HG02678 (cell line): Measurements from ENCODE around the gene RWDD2A.

ENCODE experiments used
- ATAC-seq: cut with Tn5 transposase; IDR thresholded peaks from one replicate; pipeline ENCODE4 v1.9.1; 2021; ENCODE audit warnings: mild to moderate bottlenecking, moderate library complexity; ENCODE audit not compliant: unreplicated experiment

Gene RWDD2A

DNA sequence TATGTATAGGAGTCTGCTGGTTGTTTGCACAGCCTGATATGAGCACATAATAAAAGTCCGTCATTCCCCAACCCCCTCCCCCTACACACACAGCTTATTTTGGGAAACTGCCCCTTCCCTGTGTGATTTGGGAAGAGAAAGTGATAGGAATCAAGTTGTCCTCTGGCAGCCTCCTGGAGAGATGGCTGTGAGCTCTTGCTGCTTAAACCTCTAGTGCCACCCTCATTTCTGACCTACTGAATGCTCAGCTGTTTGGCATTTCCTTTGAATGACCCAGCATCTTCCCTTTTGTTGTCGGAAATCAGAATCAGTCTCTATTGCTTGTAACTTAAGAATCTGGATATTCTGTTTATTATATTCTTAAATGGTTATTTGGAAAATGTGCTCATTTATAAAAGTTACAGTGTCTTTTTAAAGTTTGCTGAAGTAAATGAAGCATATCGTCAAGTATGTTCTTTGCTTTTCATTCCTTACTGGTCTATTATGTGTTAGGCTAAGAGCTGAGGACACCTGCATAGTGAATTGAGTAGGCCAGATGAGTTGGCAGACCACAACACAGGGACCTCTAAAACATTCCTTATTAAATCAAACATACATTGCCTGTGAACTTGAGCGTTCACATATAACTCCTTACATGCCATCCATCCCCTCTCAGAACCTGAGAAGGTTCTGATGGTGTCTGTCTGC, 5.5 kb downstream of the RWDD2A start:
- ATAC-seq, result no peak

DNA sequence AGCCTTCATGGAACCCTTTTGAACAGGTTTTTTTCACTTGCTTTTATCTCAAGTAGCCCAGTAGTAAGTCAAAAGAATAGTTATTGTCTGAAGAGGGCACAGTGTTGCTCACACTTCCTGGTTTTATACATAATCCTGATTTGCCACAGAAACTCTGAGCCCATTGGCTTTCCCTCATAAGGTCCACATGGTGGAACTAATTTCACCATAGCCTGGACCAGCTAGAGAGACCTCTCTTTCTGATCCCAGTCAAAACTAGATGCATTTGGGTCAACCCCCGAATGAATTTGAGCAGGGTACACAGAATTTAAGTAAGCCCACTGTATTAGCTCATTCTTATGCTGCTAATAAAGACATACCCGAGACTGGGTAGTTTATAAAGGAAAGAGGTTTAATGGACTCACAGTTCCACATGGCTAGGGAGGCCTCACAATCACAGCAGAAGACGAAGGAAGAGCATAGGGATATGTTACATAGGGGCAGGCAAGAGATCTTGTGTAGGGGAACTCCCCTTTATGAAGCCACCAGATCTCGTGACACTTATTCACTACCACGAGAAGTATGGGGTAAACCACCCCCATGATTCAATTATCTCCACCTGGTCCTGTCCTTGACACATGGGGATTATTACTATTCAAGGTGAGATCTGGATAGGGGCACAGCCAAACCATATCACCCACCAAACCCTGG, 6.2 kb downstream of the RWDD2A start:
- ATAC-seq, result peak; percentile 65

DNA sequence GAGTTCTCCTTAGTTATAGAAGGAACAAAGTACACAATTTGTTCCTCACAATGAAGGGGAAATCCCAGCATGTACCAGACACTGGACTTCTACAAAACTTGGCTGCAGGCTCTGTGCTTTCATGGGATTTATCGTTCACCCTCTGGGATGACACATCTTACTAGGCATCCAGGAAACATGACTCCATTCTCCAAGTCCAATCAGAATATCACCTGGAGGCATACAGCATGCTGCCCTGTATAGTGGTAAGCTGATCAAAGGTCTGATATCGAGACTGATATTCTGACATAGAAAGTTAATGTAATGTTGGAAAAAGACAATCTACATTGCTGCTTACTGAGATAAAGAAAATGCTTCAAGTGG, 6.7 kb downstream of the RWDD2A start:
- no peak for ATAC-seq

DNA sequence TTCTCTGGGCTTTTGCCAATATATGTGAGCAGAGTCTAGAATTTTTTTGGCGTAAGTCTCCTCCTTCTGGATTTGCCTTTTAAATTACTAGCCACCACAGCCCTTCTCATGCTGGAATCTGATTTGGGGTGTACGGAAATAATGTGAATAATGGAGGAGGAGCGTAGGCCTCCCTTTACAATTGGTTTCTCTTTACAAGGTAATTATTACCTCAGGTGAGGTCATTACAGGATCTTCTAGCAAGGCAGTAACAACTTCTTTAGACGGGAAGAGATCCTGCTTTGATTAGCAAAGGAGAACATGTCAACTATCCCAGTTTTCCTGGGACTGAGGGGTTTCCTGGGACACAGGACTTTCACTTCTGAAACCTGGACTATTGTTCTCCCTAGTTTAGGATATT, 8.9 kb downstream of the RWDD2A start:
- ATAC-seq, result no peak

DNA sequence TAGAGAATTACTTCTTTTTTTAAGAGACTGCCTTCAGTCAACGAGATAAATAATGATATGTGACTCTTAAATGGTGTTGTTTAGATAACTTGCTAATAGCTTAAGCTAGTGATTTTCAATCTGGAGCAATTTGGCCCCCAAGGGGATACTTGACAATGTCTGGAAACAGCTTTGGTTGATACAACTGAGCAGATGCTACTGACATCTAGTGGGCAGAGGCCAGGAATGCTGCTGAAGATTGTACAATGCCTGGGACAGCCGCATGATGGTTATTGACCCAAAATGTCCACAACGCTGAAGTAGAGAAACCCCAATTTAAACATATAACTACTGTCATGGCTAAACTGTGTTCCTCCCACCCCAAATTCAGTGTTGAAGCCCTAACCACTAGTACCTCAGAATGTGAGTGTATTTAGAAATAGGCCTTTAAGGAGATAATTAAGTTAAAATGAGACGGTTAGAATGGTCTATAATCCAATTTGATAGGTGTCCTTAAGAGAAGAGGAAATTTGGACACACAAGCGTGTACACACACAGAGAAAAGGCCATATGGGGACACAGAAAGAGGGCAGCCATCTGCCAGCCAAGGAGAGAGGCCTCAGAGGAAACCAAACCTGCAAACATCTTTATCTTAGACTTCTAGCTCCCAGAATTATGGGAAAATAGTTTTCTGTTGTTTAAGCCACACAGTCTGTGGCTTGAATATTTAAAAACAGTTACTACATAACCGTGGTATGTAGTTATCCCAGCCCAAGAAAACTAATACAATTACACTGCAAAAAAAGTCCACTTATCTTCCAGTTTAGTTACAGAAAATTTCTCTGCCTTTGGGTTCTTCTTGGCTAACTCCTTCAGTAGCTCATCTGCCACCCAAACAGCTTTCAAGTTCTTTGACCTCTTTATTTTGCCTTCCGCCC, 22.2 kb downstream of the RWDD2A start:
- ATAC-seq, result peak; percentile 100

DNA sequence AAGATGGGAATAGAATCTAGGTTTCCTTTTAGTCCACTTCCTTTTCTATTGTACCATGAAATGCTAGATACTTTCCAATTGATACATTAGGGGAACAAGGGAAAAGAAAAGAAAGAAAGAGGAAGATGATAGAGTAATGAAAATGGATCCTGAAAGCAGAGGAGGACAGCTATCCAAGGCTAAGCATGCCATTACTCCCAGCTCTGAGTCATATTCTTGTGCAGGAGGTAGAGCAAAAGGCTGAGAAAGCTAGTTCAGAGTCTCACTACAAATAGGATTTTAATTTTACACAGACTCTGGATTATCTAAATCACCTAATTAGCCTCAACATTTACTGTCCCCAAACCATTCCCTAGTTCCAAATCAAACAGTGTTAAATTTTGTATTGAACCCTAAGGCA, 23.6 kb downstream of the RWDD2A start:
- ATAC-seq, result no peak

DNA sequence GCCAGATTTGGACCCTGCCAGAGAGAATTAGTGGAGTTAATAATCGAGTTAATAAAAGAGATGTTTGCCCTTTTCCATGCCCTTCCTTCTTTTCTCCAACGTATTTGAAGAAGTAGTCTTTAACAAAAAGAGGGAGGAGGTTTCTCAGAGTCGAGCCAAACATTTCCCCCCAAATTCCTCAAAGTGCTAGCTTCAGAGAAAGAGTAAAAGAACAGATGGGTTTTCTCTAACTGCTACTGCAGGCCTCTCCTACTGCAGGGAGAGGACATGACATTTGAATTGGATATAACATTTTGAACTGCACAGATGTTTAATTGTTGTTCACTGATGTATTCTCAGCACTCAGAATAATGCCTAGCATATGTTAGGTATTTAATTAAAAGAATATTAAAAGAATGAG, 25.5 kb downstream of the RWDD2A start:
- ATAC-seq, result no peak

DNA sequence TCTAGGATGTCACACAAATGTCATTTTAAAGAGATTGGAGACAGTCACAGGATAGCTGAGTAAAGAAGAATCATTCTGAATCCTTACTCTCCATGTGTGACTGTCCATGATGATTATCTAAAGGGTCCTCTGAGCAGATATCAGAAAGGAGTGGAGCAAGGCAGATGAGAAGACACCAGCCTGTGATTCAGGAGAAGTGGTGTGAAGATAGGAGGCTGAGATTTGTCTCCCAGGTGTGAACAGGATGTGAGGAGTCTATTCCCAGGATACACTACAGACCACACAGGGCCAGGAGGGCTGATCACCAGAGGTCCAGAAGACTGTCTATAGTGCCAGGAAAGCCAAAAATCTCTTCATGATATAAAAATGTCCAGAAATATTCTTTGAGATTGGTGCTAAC, 27.0 kb downstream of the RWDD2A start:
- no peak for ATAC-seq

DNA sequence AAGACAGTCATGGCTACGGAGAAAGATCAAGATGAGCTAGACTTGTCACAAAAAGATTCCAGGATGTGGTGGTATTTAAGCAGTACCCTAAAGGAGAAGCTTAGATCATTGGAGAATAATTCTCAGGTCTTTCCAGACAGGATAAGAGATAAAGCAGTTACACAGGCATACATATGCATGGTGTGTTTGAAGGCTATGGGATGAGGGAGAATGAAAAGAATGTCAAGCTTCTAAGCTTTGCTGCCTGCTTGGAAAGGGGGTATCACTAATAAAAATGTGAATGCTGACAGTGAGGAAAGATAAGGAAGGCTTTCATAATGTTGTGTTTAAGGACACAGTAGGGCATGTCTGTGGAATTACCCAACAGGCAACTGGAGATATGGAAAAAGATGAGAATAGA, 28.1 kb downstream of the RWDD2A start:
- ATAC-seq, result no peak

DNA sequence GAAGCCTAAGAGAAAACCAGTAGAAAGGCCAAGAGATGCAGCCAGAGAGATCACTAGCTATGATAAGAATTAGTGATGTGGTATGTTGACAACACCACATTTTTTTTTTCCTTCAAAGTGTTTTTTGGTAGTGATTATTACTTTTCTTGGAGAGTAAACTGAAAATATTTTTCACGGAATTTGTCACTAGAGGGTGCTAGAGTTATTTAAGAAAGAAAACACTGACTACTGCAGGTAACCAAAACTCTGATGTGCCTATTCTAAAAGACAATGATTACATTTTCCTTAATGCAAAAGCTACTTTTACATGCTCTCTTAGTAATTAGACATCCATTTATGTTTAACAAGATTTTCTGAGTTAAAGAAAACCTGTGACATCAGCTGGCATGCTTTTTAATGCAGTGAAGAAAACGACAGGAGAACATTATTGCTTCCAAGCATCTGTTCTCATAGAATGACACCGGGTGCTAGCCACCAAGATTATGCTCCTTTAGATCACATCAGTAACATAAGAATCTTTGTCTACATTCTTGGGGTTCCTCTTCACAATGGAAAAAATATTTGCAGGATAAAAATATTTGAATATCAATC, 28.8 kb downstream of the RWDD2A start:
- ATAC-seq, result peak; percentile 48

DNA sequence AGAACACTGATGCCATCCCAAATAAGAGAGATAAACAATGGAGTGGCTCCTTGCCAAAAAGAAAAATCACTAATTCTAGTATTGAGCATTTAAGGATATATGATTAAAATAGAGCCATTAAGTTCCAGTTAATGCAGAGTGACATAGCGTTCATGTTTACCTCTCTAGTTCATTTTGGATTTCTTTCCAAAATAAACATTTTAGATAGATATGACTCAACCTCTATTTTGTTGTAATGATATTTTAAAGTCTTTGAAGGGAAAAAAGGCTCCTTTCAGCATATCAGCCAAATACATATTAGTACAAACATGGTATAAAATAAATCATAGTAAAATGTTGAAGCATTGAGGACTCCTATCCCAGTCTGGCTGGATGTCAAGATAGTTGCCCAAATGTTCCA, 33.4 kb downstream of the RWDD2A start:
- no peak for ATAC-seq

DNA sequence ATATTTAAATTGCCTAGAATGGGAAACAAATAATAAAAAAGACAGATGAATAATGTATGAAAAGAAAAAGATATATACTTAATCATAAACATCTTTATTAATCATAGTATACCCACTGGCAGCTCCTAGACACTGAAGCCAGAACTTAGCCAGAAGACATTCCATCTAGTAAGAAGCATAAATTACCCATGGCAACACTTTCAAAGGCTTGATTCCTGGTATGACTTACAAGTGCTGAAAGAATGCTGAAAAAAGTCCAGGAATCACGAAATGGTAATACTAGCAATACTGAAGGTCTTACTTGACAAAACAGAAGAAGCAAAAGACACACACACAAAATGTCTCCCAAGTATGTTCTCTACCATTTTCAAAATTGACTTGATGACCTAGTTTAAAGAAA, 38.0 kb downstream of the RWDD2A start:
- ATAC-seq, result no peak

DNA sequence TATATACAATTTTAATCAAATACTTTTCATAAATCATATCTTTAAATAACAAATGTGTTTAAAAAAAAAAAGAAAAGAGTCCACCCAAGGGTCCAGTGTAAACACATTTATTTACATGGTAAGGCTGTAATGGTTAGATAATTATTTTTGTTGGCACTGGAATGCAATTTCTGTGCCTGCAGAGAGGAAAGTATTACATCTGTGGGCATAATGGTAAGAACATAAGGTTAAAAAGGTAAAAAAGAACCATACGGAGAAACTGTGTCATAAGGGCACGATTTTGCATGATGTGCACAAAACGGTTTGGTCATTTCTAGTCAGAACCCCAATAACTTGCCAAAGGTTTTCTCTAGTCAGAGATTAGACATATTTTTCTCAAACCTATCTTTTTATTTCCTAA, 54.3 kb downstream of the RWDD2A start:
- ATAC-seq, result no peak
